Mucosa of rectum (tissue), 2 donors: ENCODE data around the gene TENT5A.
"Not testable (repeated sequence)": the region's sequence is repeated elsewhere in the genome, so short reads cannot be mapped to it uniquely, and the experiment has no call there.

Source experiments
- H3K27ac ChIP-seq, 2 donors: one replicate each; pipeline ENCODE4 v1.7.0; 2013; ENCODE audit warnings: inconsistent platforms in 2 of 2, low read depth in 2 of 2, low read length in 2 of 2
- H3K27me3 ChIP-seq, 2 donors: one replicate each; pipeline ENCODE4 v1.7.0; 2013; ENCODE audit warnings: low read length in 2 of 2; ENCODE audit not compliant: control insufficient read depth in 2 of 2, insufficient read depth in 2 of 2
- H3K36me3 ChIP-seq, 2 donors: one replicate each; pipeline ENCODE4 v1.7.0; 2013; ENCODE audit warnings: low read length in 2 of 2; ENCODE audit not compliant: control insufficient read depth in 2 of 2, insufficient read depth in 2 of 2
- H3K4me1 ChIP-seq, 2 donors: one replicate each; pipeline ENCODE4 v1.7.0; 2013; ENCODE audit warnings: low read length in 2 of 2, mild to moderate bottlenecking in 1 of 2; ENCODE audit not compliant: control insufficient read depth in 2 of 2, insufficient read depth in 2 of 2
- H3K4me3 ChIP-seq, 2 donors: one replicate each; pipeline ENCODE4 v1.7.0; 2013; ENCODE audit warnings: low read length in 2 of 2
- H3K9ac ChIP-seq, 2 donors: one replicate each; pipeline ENCODE4 v1.7.0; 2013; ENCODE audit warnings: low read length in 2 of 2, low read depth in 1 of 2, mild to moderate bottlenecking in 1 of 2
- H3K9me3 ChIP-seq, 2 donors: one replicate each; pipeline ENCODE4 v1.7.0; 2013; ENCODE audit warnings: low read length in 2 of 2; ENCODE audit not compliant: control insufficient read depth in 2 of 2
- donor health status: healthy.
- donor health status: Normal muscosa, but diverticular disease.

Gene TENT5A

DNA sequence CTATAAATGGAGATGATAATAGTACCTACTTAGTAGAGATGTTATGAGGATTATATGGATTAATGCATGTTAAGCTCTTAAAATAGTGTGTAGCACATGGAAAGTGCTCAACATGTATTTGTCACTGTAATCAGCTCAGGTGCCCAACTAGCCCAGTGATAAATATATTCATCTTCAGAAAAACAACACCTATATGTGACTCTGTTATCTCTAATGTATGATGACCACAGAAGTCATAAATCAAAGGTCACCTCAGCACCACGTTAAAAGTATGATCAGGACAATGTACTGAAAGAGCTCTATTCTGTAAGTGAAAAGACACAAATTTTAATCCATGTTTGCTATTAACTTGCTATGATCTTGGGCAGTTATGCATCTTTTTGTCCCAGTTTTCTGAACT is 36.8 kb upstream of the TENT5A start:
- Histone ChIP-seq H3K36me3 (no peaks in the 10 kb centered on the region), H3K27me3 (no peaks in the 10 kb centered on the region), H3K4me3 (peak overlapping the region in 1 of 2 donors; percentile 13), H3K9me3 (no peaks in the 10 kb centered on the region), H3K4me1 (peaks cover 0 to 24% of the 10 kb centered on the region in 2 donors), H3K9ac (no peak overlapping the region), H3K27ac (peak overlapping the region in 1 of 2 donors; percentile 65)

DNA sequence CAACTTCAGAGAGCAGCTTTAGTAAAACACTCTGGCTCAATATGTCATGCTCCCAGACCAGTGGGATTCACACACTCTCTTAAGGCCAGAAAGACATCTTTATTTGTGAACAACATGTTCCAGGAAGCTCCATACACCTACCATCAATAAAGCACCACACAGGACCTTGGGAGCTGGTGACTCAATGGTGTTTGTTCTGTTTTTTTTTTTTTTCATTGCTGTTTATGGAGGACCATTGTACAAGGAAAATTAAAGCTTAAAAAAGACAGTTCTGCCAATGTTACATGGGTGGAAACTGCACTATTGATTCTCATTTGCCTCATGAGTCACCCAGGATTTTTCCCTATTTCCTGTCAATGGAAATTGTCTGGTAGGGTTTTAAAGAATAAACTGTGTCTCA is 36.3 kb upstream of the TENT5A start:
- Histone ChIP-seq H3K27ac (peak overlapping the region; percentile 39 to 65), H3K9ac (no peak overlapping the region)

DNA sequence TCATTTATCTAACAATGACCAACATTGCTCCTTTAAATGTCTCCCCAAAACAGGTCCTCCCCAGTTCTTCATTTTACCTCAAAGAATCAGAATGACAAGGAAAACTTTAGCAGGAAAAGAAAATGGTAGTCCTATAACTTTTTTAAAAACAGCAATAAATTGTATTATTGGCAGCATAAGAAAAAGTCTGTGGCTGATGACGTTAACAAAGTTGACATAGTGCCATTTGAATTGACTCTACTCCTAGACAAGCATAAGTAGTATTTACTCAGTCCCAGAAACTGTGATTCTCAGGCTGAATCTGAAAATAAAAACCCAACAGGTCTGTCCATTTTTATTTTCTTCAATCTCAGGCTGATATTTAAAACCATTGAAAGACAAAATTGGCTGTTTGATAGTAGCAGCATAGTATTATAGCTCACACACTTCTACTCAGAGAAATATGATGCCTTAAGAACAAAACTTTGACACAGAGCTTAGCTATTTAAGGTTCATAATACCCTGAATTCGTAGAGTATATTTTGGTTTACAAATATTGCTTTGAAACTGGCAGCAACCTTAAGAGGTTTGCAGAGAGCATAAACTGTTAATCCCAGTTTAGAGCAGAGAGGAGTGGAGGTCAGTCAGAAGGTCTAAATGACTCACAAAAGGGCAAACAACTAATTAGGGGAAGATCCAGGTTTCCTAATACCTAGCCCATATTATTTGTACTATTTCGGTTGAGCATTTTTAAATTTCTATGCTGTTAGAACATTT is 35.0 kb upstream of the TENT5A start:
- H3K36me3 ChIP-seq = no peaks in the 10 kb centered on the region
- peak overlapping the region in 1 of 2 donors; percentile 9 for H3K27ac ChIP-seq

More for the DNA sequence above, 36.3 kb upstream of the TENT5A start:
- Histone ChIP-seq H3K9me3 (no peaks in the 10 kb centered on the region), H3K36me3 (no peaks in the 10 kb centered on the region), H3K4me3 (peak overlapping the region in 1 of 2 donors; percentile 13), H3K27me3 (no peaks in the 10 kb centered on the region), H3K4me1 (peaks cover 0 to 24% of the 10 kb centered on the region in 2 donors)

DNA sequence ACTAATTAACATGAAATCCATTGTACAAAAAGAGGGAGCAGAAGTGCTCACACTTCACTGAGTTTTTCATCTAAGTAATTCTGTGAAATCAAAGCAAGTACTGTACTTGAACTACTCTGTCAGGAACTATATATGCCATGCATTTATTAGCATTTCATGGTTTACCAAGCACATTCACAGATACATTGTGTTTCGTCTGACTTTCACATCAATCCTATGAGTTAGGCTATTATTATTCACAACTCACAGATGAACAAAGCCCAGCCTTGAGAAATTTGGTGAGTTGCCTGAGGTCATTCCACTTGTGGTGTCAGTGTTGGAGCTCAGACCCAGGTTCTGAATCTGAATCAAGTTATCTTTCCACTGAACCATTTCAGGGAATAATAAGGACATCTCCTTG is 33.7 kb upstream of the TENT5A start:
- Histone ChIP-seq H3K4me3 (no peak overlapping the region), H3K27me3 (no peaks in the 10 kb centered on the region), H3K9ac (no peak overlapping the region), H3K4me1 (peaks cover 0 to 24% of the 10 kb centered on the region in 2 donors), H3K9me3 (no peaks in the 10 kb centered on the region), H3K36me3 (no peaks in the 10 kb centered on the region), H3K27ac (no peak overlapping the region)

More for the DNA sequence above, 35.0 kb upstream of the TENT5A start:
- H3K4me1 ChIP-seq = peaks cover 0 to 24% of the 10 kb centered on the region in 2 donors
- no peaks in the 10 kb centered on the region for H3K27me3 ChIP-seq
- H3K9me3 ChIP-seq = no peaks in the 10 kb centered on the region
- no peak overlapping the region for H3K9ac ChIP-seq
- no peak overlapping the region for H3K4me3 ChIP-seq

DNA sequence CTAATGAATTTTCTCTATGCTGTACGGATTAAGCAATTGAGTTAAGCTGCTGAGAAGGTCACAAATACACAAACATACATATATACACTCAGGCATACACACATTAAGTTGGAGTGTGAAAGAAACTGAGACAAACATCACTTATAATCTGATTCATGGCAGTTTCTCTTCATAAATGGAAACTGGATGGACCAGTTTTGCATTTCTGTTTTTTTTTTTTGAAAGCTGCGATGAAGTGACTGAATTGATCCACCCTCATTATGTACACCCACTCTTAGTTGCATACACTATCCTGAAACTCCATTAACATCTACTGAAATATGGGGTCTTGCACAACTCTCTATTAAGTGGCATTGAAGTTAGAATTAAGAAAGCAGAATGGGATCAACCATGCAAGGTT is 32.9 kb upstream of the TENT5A start:
- Histone ChIP-seq H3K9me3 (no peaks in the 10 kb centered on the region), H3K4me3 (no peak overlapping the region), H3K36me3 (no peaks in the 10 kb centered on the region), H3K27me3 (no peaks in the 10 kb centered on the region), H3K27ac (no peak overlapping the region), H3K4me1 (peaks cover 0 to 24% of the 10 kb centered on the region in 2 donors), H3K9ac (no peak overlapping the region)

DNA sequence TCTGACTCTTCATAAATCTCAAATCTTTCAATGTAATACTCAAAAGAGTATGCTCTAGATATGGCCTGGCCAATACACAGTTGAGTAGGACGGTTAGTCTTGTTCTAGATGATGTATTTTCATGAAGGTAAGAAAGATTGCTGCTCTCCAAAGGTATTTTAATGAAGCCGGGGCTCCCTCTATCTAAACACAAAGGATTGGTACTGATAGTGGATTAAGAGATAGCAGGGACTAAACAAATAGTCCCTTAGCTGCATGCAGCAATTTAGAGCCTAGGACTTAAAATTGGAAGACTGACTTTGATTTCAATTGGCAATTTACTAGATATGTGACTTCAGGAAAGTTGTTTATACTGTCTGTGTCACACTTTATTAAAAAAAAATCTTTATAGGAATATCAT is 31.4 kb upstream of the TENT5A start:
- Histone ChIP-seq H3K27ac (no peak overlapping the region), H3K4me3 (no peak overlapping the region), H3K36me3 (no peaks in the 10 kb centered on the region), H3K4me1 (peaks cover 0 to 20% of the 10 kb centered on the region in 2 donors), H3K27me3 (no peaks in the 10 kb centered on the region), H3K9ac (no peak overlapping the region), H3K9me3 (no peaks in the 10 kb centered on the region)

DNA sequence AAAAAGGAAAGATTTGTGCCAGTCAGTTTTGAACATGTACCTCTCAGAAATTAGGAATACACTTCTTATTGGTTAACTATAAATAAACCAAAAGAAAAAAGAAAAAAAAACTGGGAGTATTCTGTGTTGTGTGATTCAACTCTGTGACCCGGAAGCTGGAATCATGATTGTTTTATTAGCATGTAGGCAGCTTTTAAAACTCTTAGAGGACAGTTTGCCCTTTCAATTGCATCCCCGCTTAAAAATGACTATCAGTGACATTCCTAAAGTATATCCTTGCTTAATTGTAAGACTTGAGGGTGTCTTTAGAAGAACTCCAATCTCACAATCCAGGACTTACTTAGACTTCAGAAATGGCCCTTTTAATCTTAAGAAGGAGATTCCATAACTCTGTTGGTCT is 29.1 kb upstream of the TENT5A start:
- H3K4me3 ChIP-seq = no peak overlapping the region
- no peaks in the 10 kb centered on the region for H3K9me3 ChIP-seq
- no peak overlapping the region for H3K9ac ChIP-seq
- peaks cover 0 to 7% of the 10 kb centered on the region in 2 donors for H3K4me1 ChIP-seq
- H3K27me3 ChIP-seq = no peaks in the 10 kb centered on the region
- no peaks in the 10 kb centered on the region for H3K36me3 ChIP-seq
- no peak overlapping the region for H3K27ac ChIP-seq

DNA sequence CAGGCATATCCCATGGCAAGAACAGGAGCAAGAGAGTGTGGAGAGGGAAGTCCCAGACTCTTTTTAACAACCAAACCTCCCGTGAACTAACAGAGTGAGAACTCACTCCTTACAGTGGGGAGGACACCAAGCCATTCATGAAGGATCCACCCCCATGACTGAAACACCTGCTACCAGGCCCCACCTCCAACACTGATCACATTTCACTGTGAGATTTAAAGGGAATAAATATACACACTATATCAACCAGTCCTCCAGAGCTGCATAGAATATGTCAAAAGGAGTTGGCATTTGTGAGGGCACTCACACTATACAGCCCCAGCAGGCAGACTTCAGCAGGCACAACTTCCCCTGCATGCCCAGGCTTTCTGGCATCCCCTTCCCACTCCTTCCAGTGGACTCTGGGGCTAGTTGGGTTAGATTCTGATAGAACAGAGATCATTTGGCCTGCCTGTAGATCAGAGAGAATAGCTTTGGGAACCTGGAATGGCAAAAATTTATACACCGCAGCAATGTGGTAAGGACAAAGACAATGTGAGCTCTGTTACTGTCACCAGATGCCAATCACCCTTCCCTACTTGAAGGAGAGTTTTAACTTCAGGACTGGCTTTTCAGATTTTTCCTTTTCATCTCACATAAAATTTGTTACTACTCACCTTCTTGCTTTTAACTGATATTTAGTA is 25.2 kb upstream of the TENT5A start:
- Histone ChIP-seq H3K27me3 (no peaks in the 10 kb centered on the region), H3K4me3 (no peak overlapping the region), H3K36me3 (no peaks in the 10 kb centered on the region), H3K9ac (no peak overlapping the region), H3K27ac (no peak overlapping the region), H3K4me1 (peaks cover 0 to 4% of the 10 kb centered on the region in 2 donors), H3K9me3 (no peaks in the 10 kb centered on the region)

DNA sequence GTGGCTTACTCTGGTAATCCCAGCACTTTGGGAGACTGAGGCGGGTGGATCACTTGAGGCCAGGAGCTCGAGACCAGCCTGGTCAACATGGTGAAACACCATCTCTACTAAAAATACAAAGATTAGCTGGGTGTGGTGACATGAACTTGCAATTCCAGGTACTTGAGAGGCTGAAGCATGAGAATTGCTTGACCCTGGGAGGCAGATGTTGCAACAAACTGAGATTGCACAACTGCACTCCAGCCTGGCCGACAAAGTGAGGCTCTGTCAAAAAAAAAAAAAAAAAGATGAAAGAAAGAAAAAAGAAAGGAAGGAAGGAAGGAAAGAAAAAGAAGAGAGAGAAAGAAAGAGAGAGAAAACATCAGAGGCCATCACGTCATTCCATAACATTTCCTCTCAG is 23.7 kb upstream of the TENT5A start:
- H3K9ac ChIP-seq, H3K4me3 ChIP-seq, H3K27ac ChIP-seq, H3K4me1 ChIP-seq, H3K9me3 ChIP-seq, H3K36me3 ChIP-seq, H3K27me3 ChIP-seq: not testable (repeated sequence)

DNA sequence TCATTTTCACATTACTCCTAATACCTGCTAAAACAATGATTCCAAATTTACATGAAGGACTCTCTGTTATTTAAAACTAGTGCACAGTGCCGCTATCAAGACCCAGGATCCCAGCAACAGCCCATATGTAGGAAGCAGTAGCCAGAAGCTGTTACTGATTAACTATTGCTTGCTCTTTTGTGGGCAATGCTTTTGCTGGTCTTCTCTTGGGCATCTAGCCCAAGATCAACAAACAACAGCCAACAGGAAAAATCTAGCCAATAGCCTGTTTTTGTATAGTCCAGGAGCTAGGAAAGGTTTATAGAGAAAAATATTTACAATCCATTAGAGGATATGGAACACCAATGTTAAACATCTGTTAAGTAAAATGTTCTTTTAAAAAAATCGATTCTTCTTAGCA is 22.1 kb upstream of the TENT5A start:
- Histone ChIP-seq H3K36me3 (no peaks in the 10 kb centered on the region), H3K9me3 (no peaks in the 10 kb centered on the region), H3K4me3 (no peak overlapping the region), H3K27ac (no peak overlapping the region), H3K27me3 (no peaks in the 10 kb centered on the region), H3K9ac (no peak overlapping the region), H3K4me1 (peaks cover 0 to 4% of the 10 kb centered on the region in 2 donors)
